SK-N-SH (cell line): ENCODE measurements around the gene SLC6A2. TPM values are rescaled to one million over a fixed set of nuclear protein-coding genes. Genes with fewer than 3 reads are reported as not detected.
A peak's percentile ranks its signal among the peaks of the same experiment; 100 is the strongest.

ENCODE experiments used
- CTCF ChIA-PET: fragments of 300-600, 350-600 bp; formaldehyde crosslinking; extraction: SDS; loops from one replicate; lab custom pipeline; 2021; lab: Yijun Ruan, JAX
- POLR2A ChIA-PET: fragments of 350-600 bp; sonication (Branson Sonifier 250); formaldehyde crosslinking; extraction: SDS; loops from one replicate; lab custom pipeline; 2020; ENCODE audit warnings: antibody characterized with exemption, inconsistent platforms; lab: Yijun Ruan, JAX
- DNase-seq: peaks from one replicate; pipeline ENCODE4 v3.0.0; 2012
- H2AFZ ChIP-seq: fragments of 200-600 bp; sonication (generic); 2 replicates; pipeline ENCODE4 v1.8.1; 2016; ENCODE audit warnings: antibody characterized with exemption, mild to moderate bottlenecking, low read depth
- H3F3A ChIP-seq: fragments of 200-600 bp; sonication (generic); replicated peaks from 2 replicates; pipeline ENCODE3; 2016; ENCODE audit warnings: antibody characterized with exemption, mild to moderate bottlenecking; ENCODE audit not compliant: insufficient read depth
- H3K27ac ChIP-seq, 2 experiments: fragments of 200-500 bp in 1 of 2; fragments of 200-600 bp in 1 of 2; sonication (Bioruptor generic) in 1 of 2; sonication (generic), shearing (Covaris generic) in 1 of 2; 2 replicates each; pipeline versions ENCODE4 v1.5.1 to v1.6.1; 2014 to 2016; ENCODE audit warnings: low read depth in 2 of 2, inconsistent platforms in 1 of 2, low read length in 1 of 2, mild to moderate bottlenecking in 1 of 2, mixed read lengths in 1 of 2
- H3K27me3 ChIP-seq: fragments of 200-600 bp; sonication (generic), shearing (Covaris generic); 2 replicates; pipeline ENCODE4 v1.6.1; 2016; ENCODE audit warnings: mixed run types; ENCODE audit not compliant: insufficient read depth
- H3K36me3 ChIP-seq, 2 experiments: fragments of 200-500 bp in 1 of 2; fragments of 200-600 bp in 1 of 2; sonication (Bioruptor generic) in 1 of 2; sonication (generic) in 1 of 2; replicated peaks in 1 of 2; 2 replicates each; pipeline versions ENCODE3 to v1.5.1; 2014 to 2016; ENCODE audit warnings: low read length in 1 of 2, mild to moderate bottlenecking in 1 of 2; ENCODE audit not compliant: insufficient read depth in 2 of 2, control insufficient read depth in 1 of 2
- H3K4me1 ChIP-seq, 2 experiments: fragments of 200-500 bp in 1 of 2; fragments of 200-600 bp in 1 of 2; sonication (Bioruptor generic) in 1 of 2; sonication (generic), shearing (Covaris generic) in 1 of 2; 2 replicates each; pipeline versions ENCODE4 v1.5.1 to v1.6.1; 2014 to 2016; ENCODE audit warnings: low read depth in 1 of 2, low read length in 1 of 2, mixed run types in 1 of 2; ENCODE audit not compliant: insufficient read depth in 2 of 2, control insufficient read depth in 1 of 2
- H3K4me2 ChIP-seq: fragments of 200-600 bp; sonication (generic), shearing (Covaris generic); 2 replicates; pipeline ENCODE4 v1.6.1; 2017; ENCODE audit warnings: mixed run types
- H3K4me3 ChIP-seq, 2 experiments: fragments of 200-500 bp in 1 of 2; fragments of 200-600 bp in 1 of 2; sonication (Bioruptor generic) in 1 of 2; sonication (generic), shearing (Covaris generic) in 1 of 2; 2 replicates each; pipeline versions ENCODE4 v1.5.1 to v1.8.1; 2014 to 2016; ENCODE audit warnings: low read depth in 2 of 2, inconsistent platforms in 1 of 2, low read length in 1 of 2, mild to moderate bottlenecking in 1 of 2, mixed read lengths in 1 of 2, moderate library complexity in 1 of 2
- H3K79me2 ChIP-seq: fragments of 200-600 bp; sonication (generic); 2 replicates; pipeline ENCODE4 v1.8.1; 2017; ENCODE audit warnings: mild to moderate bottlenecking; ENCODE audit not compliant: insufficient read depth
- H3K9ac ChIP-seq: fragments of 200-600 bp; sonication (generic); 2 replicates; pipeline ENCODE4 v1.6.1; 2017; ENCODE audit warnings: mixed run types
- H3K9me2 ChIP-seq: fragments of 200-600 bp; sonication (generic); 2 replicates; pipeline ENCODE4 v1.6.1; 2017; ENCODE audit warnings: mixed run types
- H3K9me3 ChIP-seq: fragments of 200-600 bp; sonication (generic); 2 replicates; pipeline ENCODE4 v1.6.1; 2017; ENCODE audit warnings: mixed run types, mild to moderate bottlenecking, moderate library complexity
- H4K20me1 ChIP-seq: fragments of 200-600 bp; sonication (generic); 2 replicates; pipeline ENCODE4 v1.6.1; 2017; ENCODE audit warnings: mild to moderate bottlenecking, mixed run types; ENCODE audit not compliant: insufficient read depth
- CTCF ChIP-seq: fragments of 200-600 bp; sonication (generic); IDR thresholded peaks from 2 replicates; pipeline ENCODE4 v1.6.1; 2017; ENCODE audit warnings: antibody characterized with exemption, mild to moderate bottlenecking, moderate library complexity
- ELF1 ChIP-seq: IDR thresholded peaks from 2 replicates; pipeline ENCODE4 v1.4.0; 2012
- EZH2phosphoT487 ChIP-seq: fragments of 200-600 bp; sonication (generic); IDR thresholded peaks from 2 replicates; pipeline ENCODE4 v1.6.1; 2017; ENCODE audit warnings: low read depth, mixed run types, mild to moderate bottlenecking, antibody characterized with exemption, moderate library complexity, borderline replicate concordance
- FOSL2 ChIP-seq: IDR thresholded peaks from 2 replicates; pipeline ENCODE4 v1.4.0; 2012; ENCODE audit warnings: low read depth, mild to moderate bottlenecking, moderate library complexity, borderline replicate concordance
- FOXM1 ChIP-seq: IDR thresholded peaks from 2 replicates; pipeline ENCODE4 v1.4.0; 2012; ENCODE audit warnings: low read depth, mild to moderate bottlenecking
- GATA2 ChIP-seq: sonication (generic); formaldehyde crosslinking; IDR thresholded peaks from 2 replicates; pipeline ENCODE4 v1.5.0; 2020; ENCODE audit warnings: mild to moderate bottlenecking, missing genetic modification reagents
- JUND ChIP-seq: IDR thresholded peaks from 2 replicates; pipeline ENCODE4 v1.4.0; 2012
- MXI1 ChIP-seq: IDR thresholded peaks from 2 replicates; pipeline ENCODE4 v1.6.1; 2012; ENCODE audit warnings: mild to moderate bottlenecking, low read depth, low read length, improper control_type of control experiment
- NFIC ChIP-seq: IDR thresholded peaks from 2 replicates; pipeline ENCODE4 v1.4.0; 2012; ENCODE audit warnings: borderline replicate concordance
- NRF1 ChIP-seq: IDR thresholded peaks from 2 replicates; pipeline ENCODE4 v1.6.1; 2012; ENCODE audit warnings: low read depth, mild to moderate bottlenecking, low read length
- POLR2AphosphoS5 ChIP-seq: IDR thresholded peaks from 2 replicates; pipeline ENCODE4 v1.6.1; 2012; ENCODE audit warnings: low read depth, low read length
- RCOR1 ChIP-seq: fragments of 150-350 bp; IDR thresholded peaks from 2 replicates; pipeline ENCODE4 v1.6.1; 2017; ENCODE audit warnings: antibody characterized with exemption, low read length
- RFX5 ChIP-seq: IDR thresholded peaks from 2 replicates; pipeline ENCODE4 v1.6.1; 2012; ENCODE audit warnings: mild to moderate bottlenecking, improper control_type of control experiment, low read length
- TAF1 ChIP-seq: IDR thresholded peaks from 2 replicates; pipeline ENCODE4 v1.6.1; 2012; ENCODE audit warnings: low read depth, mild to moderate bottlenecking, low read length, moderate library complexity, borderline replicate concordance
- TCF12 ChIP-seq: IDR thresholded peaks from 2 replicates; pipeline ENCODE4 v1.4.0; 2012
- USF1 ChIP-seq: IDR thresholded peaks from 2 replicates; pipeline ENCODE4 v1.4.0; 2012; ENCODE audit warnings: low read depth, borderline replicate concordance
- WGBS: methylation state at CpG from one replicate; pipeline ENCODE4 v1.1.6; 2017; ENCODE audit warnings: low lambda C conversion rate; 5-methylcytosine and 5-hydroxymethylcytosine counted together
- polyA plus RNA-seq, 3 experiments: library from polyadenylated mRNA; depleted of rRNA; stranded (reverse); fragments of >200 nt; gene quantifications; 2 replicates each; pipeline ENCODE4 v1.2.3, GENCODE V29; 2012

SLC6A2 gene
- polyA plus RNA-seq, 1 of the 3 experiments (the other 2 are of a cell fraction) = 3.3 TPM

- H3K9me3 ChIP-seq = no peaks in the 10 kb centered on the region
- peaks cover 12% of the 10 kb centered on the region for H3K27me3 ChIP-seq
- H3K9me2 ChIP-seq = no peaks in the 10 kb centered on the region
- peaks cover 0 to 7% of the 10 kb centered on the region in 2 experiments for H3K36me3 ChIP-seq
- no peak overlapping the region for H3K9ac ChIP-seq
- H3K4me2 ChIP-seq = no peak overlapping the region
- peak overlapping the region in 1 of 2 experiments; percentile 100; a peak in 2 of 4 replicates for H3K27ac ChIP-seq
- H3K4me1 ChIP-seq = peaks cover 0 to 59% of the 10 kb centered on the region in 2 experiments; a peak in 2 of 4 replicates
- H3K4me3 ChIP-seq = peak overlapping the region in 1 of 2 experiments; percentile 59; a peak in 2 of 4 replicates
- POLR2A ChIA-PET = interaction anchor here (1.0 to 2.0 kb wide), 7 partner anchors 14 to 156 kb away, joined by 3 to 10 read pairs (median 3); no protein-coding TSS in a partner anchor
- H4K20me1 ChIP-seq = no peaks in the 10 kb centered on the region
- CTCF ChIA-PET = interaction anchor here (0.7 to 5.3 kb wide), 8 partner anchors 10 to 780 kb away, joined by 3 to 51 read pairs (median 3); no protein-coding TSS in a partner anchor
- TF ChIP-seq JUND (no peak), ELF1 (no peak), MXI1 (peak; percentile 33; the same call in 1 of the 2 replicates)
- H2AFZ ChIP-seq = no peak overlapping the region
- 10% methylated on average over 31 of the region's 37 CpGs for WGBS
- H3K79me2 ChIP-seq = no peaks in the 10 kb centered on the region
- no peaks in the 10 kb centered on the region for H3F3A ChIP-seq
- no peak for DNase-seq
Measured at GRCh38 chr16:55656691-55657092, 904 bp downstream of the SLC6A2 start.

- Histone ChIP-seq H3F3A (no peaks in the 10 kb centered on the region), H3K27me3 (peaks cover 12% of the 10 kb centered on the region)
- POLR2A ChIA-PET = interaction anchor here (0.7 to 2.0 kb wide), 5 partner anchors 17 to 157 kb away, joined by 3 to 9 read pairs (median 3); no protein-coding TSS in a partner anchor
Measured at GRCh38 chr16:55657616-55658015, 1.8 kb downstream of the SLC6A2 start.

GRCh38 chr16:55658898-55659420, 3.2 kb downstream of the SLC6A2 start:
- no peak for DNase-seq
- no peak overlapping the region for H2AFZ ChIP-seq
- peak overlapping the region in 1 of 2 experiments; percentile 100; a peak in 3 of 4 replicates for H3K27ac ChIP-seq
- no peaks in the 10 kb centered on the region for H3K9me3 ChIP-seq
- 39% methylated on average over 7 of the region's 7 CpGs for WGBS
- peak overlapping the region in 1 of 2 experiments; percentile 59; a peak in 2 of 4 replicates for H3K4me3 ChIP-seq
- CTCF ChIA-PET = interaction anchor here (1.0 to 5.3 kb wide), 10 partner anchors 17 to 194 kb away, joined by 3 to 51 read pairs (median 4); no protein-coding TSS in a partner anchor
- H3K79me2 ChIP-seq = no peaks in the 10 kb centered on the region
- H3F3A ChIP-seq = no peaks in the 10 kb centered on the region
- POLR2A ChIA-PET = interaction anchor here (1.2 kb wide), 1 partner anchor 43 kb away, joined by 3 read pairs; no protein-coding TSS in a partner anchor
- H3K9ac ChIP-seq = no peak overlapping the region
- peaks cover 12% of the 10 kb centered on the region for H3K27me3 ChIP-seq
- no peaks in the 10 kb centered on the region for H4K20me1 ChIP-seq
- H3K9me2 ChIP-seq = no peaks in the 10 kb centered on the region
- no peak overlapping the region for H3K4me2 ChIP-seq
- peaks cover 0 to 9% of the 10 kb centered on the region in 2 experiments for H3K36me3 ChIP-seq
- H3K4me1 ChIP-seq = peaks cover 0 to 65% of the 10 kb centered on the region in 2 experiments; a peak in 2 of 4 replicates
- TF ChIP-seq RFX5 (no peak), EZH2phosphoT487 (no peak), JUND (no peak), NRF1 (no peak), GATA2 (no peak), POLR2AphosphoS5 (no peak), CTCF (no peak), TAF1 (no peak), USF1 (no peak)

More at GRCh38 chr16:55657616-55658015, 1.8 kb downstream of the SLC6A2 start:
- Histone ChIP-seq H3K27ac (peak overlapping the region in 1 of 2 experiments; percentile 100; a peak in 2 of 4 replicates), H4K20me1 (no peaks in the 10 kb centered on the region)
- WGBS = 86% methylated on average over 2 of the region's 3 CpGs
- DNase-seq = no peak
- CTCF ChIA-PET = interaction anchor here (0.6 to 5.3 kb wide), 7 partner anchors 10 to 192 kb away, joined by 3 to 51 read pairs (median 4); no protein-coding TSS in a partner anchor
- TF ChIP-seq FOXM1 = no peak
- no peak for TF ChIP-seq RCOR1
- no peak for TF ChIP-seq NFIC
- no peak for TF ChIP-seq FOSL2
- TF ChIP-seq TCF12 = no peak
- no peak for TF ChIP-seq USF1
- TF ChIP-seq, all 33 proteins: peak for 0
- Histone ChIP-seq H3K9me2 (no peaks in the 10 kb centered on the region), H3K4me3 (peak overlapping the region in 1 of 2 experiments; percentile 59; a peak in 2 of 4 replicates), H3K9ac (no peak overlapping the region), H3K4me2 (no peak overlapping the region), H3K36me3 (peaks cover 0 to 7% of the 10 kb centered on the region in 2 experiments), H3K4me1 (peaks cover 0 to 65% of the 10 kb centered on the region in 2 experiments; a peak in 2 of 4 replicates), H3K9me3 (no peaks in the 10 kb centered on the region), H3K79me2 (no peaks in the 10 kb centered on the region), H2AFZ (no peak overlapping the region)
